ENCODE data around the gene CTDSP2.

CTDSP2 gene

GRCh38 chr12:57837864-57838562, 8.5 kb downstream of the CTDSP2 start:
- peak overlapping the region; percentile 57 for H3K4me3 Mint-ChIP-seq
- no peaks in the 10 kb centered on the region for H3K9me3 Mint-ChIP-seq
- peak overlapping the region; percentile 85 for H3K27ac Mint-ChIP-seq
- no peaks in the 10 kb centered on the region for H3K27me3 Mint-ChIP-seq (ENCODE audit: low read depth)
- H3K4me1 Mint-ChIP-seq (ENCODE audit: low read depth): peaks cover 70% of the 10 kb centered on the region
- H3K36me3 Mint-ChIP-seq (ENCODE audit: low read depth): no peaks in the 10 kb centered on the region

- peak overlapping the region; percentile 69 for H3K27ac Mint-ChIP-seq
- H3K36me3 Mint-ChIP-seq (ENCODE audit: low read depth): no peaks in the 10 kb centered on the region
- H3K4me1 Mint-ChIP-seq (ENCODE audit: low read depth): peaks cover 64% of the 10 kb centered on the region
- H3K4me3 Mint-ChIP-seq: peak overlapping the region; percentile 37
- no peaks in the 10 kb centered on the region for H3K27me3 Mint-ChIP-seq (ENCODE audit: low read depth)
- no peaks in the 10 kb centered on the region for H3K9me3 Mint-ChIP-seq
These were observed 9.8 kb downstream of the CTDSP2 start for GRCh38 chr12:57836442-57837375.

GRCh38 chr12:57835366-57836288, 10.9 kb downstream of the CTDSP2 start:
- Mint-ChIP-seq H3K27me3 (ENCODE audit: low read depth) (no peaks in the 10 kb centered on the region), H3K27ac (peak overlapping the region; percentile 69), H3K36me3 (ENCODE audit: low read depth) (no peaks in the 10 kb centered on the region), H3K4me1 (ENCODE audit: low read depth) (peaks cover 60% of the 10 kb centered on the region), H3K9me3 (no peaks in the 10 kb centered on the region), H3K4me3 (peak overlapping the region; percentile 37)

GRCh38 chr12:57834086-57834876, 12.2 kb downstream of the CTDSP2 start:
- Mint-ChIP-seq H3K4me1 (ENCODE audit: low read depth) (peaks cover 52% of the 10 kb centered on the region), H3K4me3 (no peak overlapping the region), H3K27ac (no peak overlapping the region), H3K36me3 (ENCODE audit: low read depth) (peaks cover 3% of the 10 kb centered on the region), H3K9me3 (no peaks in the 10 kb centered on the region), H3K27me3 (ENCODE audit: low read depth) (no peaks in the 10 kb centered on the region)

GRCh38 chr12:57833672-57834071, 12.9 kb downstream of the CTDSP2 start:
- Mint-ChIP-seq H3K36me3 (ENCODE audit: low read depth) (peaks cover 3% of the 10 kb centered on the region), H3K4me1 (ENCODE audit: low read depth) (peaks cover 48% of the 10 kb centered on the region), H3K4me3 (no peak overlapping the region), H3K27me3 (ENCODE audit: low read depth) (no peaks in the 10 kb centered on the region), H3K27ac (no peak overlapping the region), H3K9me3 (no peaks in the 10 kb centered on the region)

GRCh38 chr12:57832966-57833365, 13.6 kb downstream of the CTDSP2 start:
- H3K27me3 Mint-ChIP-seq (ENCODE audit: low read depth): no peaks in the 10 kb centered on the region
- peaks cover 3% of the 10 kb centered on the region for H3K36me3 Mint-ChIP-seq (ENCODE audit: low read depth)
- peaks cover 41% of the 10 kb centered on the region for H3K4me1 Mint-ChIP-seq (ENCODE audit: low read depth)
- H3K27ac Mint-ChIP-seq: no peak overlapping the region
- H3K9me3 Mint-ChIP-seq: no peaks in the 10 kb centered on the region
- no peak overlapping the region for H3K4me3 Mint-ChIP-seq

- H3K36me3 Mint-ChIP-seq (ENCODE audit: low read depth): peaks cover 11% of the 10 kb centered on the region
- H3K9me3 Mint-ChIP-seq: no peaks in the 10 kb centered on the region
- peak overlapping the region; percentile 27 for H3K27ac Mint-ChIP-seq
- no peaks in the 10 kb centered on the region for H3K27me3 Mint-ChIP-seq (ENCODE audit: low read depth)
- H3K4me3 Mint-ChIP-seq: no peak overlapping the region
- peaks cover 19% of the 10 kb centered on the region for H3K4me1 Mint-ChIP-seq (ENCODE audit: low read depth)
These were observed 16.1 kb downstream of the CTDSP2 start for GRCh38 chr12:57830393-57830792.

- Mint-ChIP-seq H3K4me3 (no peak overlapping the region), H3K27ac (no peak overlapping the region), H3K4me1 (ENCODE audit: low read depth) (peaks cover 16% of the 10 kb centered on the region), H3K36me3 (ENCODE audit: low read depth) (peaks cover 18% of the 10 kb centered on the region), H3K27me3 (ENCODE audit: low read depth) (no peaks in the 10 kb centered on the region), H3K9me3 (no peaks in the 10 kb centered on the region)
These were observed 17.3 kb downstream of the CTDSP2 start for GRCh38 chr12:57829025-57829777.

GRCh38 chr12:57826966-57827365, 19.6 kb downstream of the CTDSP2 start:
- no peak overlapping the region for H3K4me3 Mint-ChIP-seq
- H3K27me3 Mint-ChIP-seq (ENCODE audit: low read depth): no peaks in the 10 kb centered on the region
- peaks cover 7% of the 10 kb centered on the region for H3K4me1 Mint-ChIP-seq (ENCODE audit: low read depth)
- H3K36me3 Mint-ChIP-seq (ENCODE audit: low read depth): peaks cover 33% of the 10 kb centered on the region
- H3K9me3 Mint-ChIP-seq: no peaks in the 10 kb centered on the region
- H3K27ac Mint-ChIP-seq: no peak overlapping the region

GRCh38 chr12:57826400-57826799, 20.1 kb downstream of the CTDSP2 start:
- peaks cover 3% of the 10 kb centered on the region for H3K4me1 Mint-ChIP-seq (ENCODE audit: low read depth)
- H3K27me3 Mint-ChIP-seq (ENCODE audit: low read depth): no peaks in the 10 kb centered on the region
- no peaks in the 10 kb centered on the region for H3K9me3 Mint-ChIP-seq
- H3K4me3 Mint-ChIP-seq: no peak overlapping the region
- H3K36me3 Mint-ChIP-seq (ENCODE audit: low read depth): peaks cover 36% of the 10 kb centered on the region
- H3K27ac Mint-ChIP-seq: no peak overlapping the region

- Mint-ChIP-seq H3K27me3 (ENCODE audit: low read depth) (no peaks in the 10 kb centered on the region), H3K4me1 (ENCODE audit: low read depth) (peaks cover 2% of the 10 kb centered on the region), H3K36me3 (ENCODE audit: low read depth) (peaks cover 38% of the 10 kb centered on the region)
These were observed 21.1 kb downstream of the CTDSP2 start for GRCh38 chr12:57825451-57825850.

GRCh38 chr12:57823908-57824640, 22.5 kb downstream of the CTDSP2 start:
- H3K36me3 Mint-ChIP-seq (ENCODE audit: low read depth): peaks cover 37% of the 10 kb centered on the region
- H3K27me3 Mint-ChIP-seq (ENCODE audit: low read depth): no peaks in the 10 kb centered on the region
- H3K9me3 Mint-ChIP-seq: no peaks in the 10 kb centered on the region
- H3K4me3 Mint-ChIP-seq: no peak overlapping the region
- H3K27ac Mint-ChIP-seq: no peak overlapping the region
- H3K4me1 Mint-ChIP-seq (ENCODE audit: low read depth): peaks cover 2% of the 10 kb centered on the region

More at GRCh38 chr12:57825451-57825850, 21.1 kb downstream of the CTDSP2 start:
- Mint-ChIP-seq H3K27ac (no peak overlapping the region), H3K4me3 (no peak overlapping the region), H3K9me3 (no peaks in the 10 kb centered on the region)

All from T-helper 1 cell treated with Interleukin-12 subunit alpha and Interleukin-12 subunit beta and Interleukin-4 antibody, amounts not matched to agents 30 μg/mL and 1 μg/mL, for 36 hours (primary cell).